Measurements from ENCODE around the gene SSX2IP.
"Not testable (repeated sequence)": the region's sequence is repeated elsewhere in the genome, so short reads cannot be mapped to it uniquely, and the experiment has no call there.

SSX2IP gene

DNA sequence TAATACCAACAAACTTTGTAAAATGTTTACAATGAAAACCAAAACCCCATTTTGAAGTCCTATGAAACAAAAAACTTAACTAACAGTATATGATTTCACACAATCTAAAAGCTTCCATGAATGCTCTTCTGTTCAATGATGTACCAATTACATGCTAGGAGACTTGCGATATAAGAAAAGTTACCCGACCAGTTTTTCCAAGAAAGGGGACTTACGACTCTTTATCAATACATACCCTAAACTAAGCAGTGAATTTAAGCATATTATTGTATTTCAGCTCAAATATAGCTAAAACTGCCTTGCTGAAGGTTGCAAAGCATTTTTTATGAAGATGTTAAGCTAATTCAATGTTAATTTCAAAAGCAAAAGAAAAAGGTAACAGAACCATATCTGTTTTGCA is 15.6 kb downstream of the SSX2IP start:
- no peak for DNase-seq (ENCODE audit: low read depth)

- DNase-seq (ENCODE audit: low read depth) = no peak
Measured at GRCh38 chr1:84674021-84674420, 16.2 kb downstream of the SSX2IP start.

GRCh38 chr1:84672080-84672854 is 18.0 kb downstream of the SSX2IP start:
- DNase-seq (ENCODE audit: low read depth) = no peak

- DNase-seq (ENCODE audit: low read depth) = no peak
Measured at GRCh38 chr1:84669831-84670230, 20.4 kb downstream of the SSX2IP start.

DNA sequence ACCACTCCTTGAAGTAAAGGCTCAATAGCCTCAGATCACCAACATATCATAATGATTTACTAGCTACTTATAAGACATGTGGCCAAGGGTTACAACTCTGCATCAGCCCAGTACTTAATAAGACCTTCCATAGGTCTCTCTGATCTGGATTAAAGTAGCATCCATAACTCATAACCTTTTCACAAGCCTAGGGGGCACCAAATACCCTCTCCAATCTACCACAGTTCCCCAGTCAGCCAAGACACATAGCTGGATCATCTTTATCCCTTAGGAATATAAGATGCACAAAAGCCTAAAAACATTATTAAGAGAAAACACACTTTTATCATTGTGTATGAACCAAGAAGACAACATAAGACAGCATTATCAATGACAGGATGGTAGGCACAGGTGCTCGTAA is 22.1 kb downstream of the SSX2IP start:
- no peak for DNase-seq (ENCODE audit: low read depth)

DNA sequence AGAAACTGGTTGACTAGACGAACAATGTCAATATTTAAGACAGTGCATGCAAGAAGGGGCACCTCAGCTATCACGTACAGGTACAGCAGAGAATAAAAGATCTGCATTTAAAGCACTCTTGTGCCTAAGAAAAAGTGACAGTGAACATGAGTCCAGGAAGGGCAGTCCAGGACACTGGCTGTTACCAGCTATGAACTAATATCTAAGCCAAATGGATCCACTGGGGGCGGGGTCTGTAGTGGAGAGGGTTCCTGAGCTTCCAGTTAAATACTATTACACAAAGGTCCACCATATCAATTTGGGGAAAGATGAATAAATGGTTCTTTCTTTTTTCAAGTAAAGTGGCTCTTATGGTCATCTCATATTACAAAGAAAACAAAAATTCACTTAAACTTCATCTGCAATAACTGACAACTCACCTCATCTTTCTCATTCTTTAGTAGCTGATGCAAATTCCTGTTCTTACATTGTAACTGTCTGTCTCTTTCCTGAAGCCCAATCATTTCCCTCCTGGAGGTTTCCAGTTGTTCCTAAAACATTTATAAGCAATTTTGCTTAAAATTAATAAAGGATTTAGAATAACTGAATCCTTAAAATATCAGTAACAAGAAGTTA is 24.5 kb downstream of the SSX2IP start:
- no peak for DNase-seq (ENCODE audit: low read depth)

DNA sequence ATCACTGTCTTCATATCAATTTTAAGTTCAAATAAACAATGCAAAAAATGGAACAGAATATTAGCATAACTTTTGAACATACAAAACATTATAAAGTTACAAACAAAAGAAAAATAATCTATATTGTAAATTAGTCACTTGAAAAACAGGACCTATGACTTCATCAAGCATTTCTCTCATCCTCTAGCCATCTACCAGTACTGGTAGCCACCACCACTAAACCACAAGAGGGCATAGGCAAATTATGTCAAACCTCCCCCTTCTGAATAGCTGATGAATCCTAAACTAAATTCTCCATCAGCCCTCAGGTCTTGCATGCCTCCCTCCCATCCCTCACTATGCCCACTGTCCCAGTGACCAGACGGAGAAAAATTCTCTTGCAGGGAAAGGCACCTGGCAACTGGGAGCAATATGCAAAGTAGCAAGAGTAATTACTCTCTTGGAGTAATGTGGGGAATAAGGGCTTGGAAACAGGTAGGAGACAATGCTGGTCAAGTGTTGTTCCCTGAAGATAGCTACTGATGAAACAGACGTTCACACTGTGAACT is 37.1 kb downstream of the SSX2IP start:
- DNase-seq (ENCODE audit: low read depth) = no peak

- no peak for DNase-seq (ENCODE audit: low read depth)
Measured at GRCh38 chr1:84644472-84644871, 45.8 kb downstream of the SSX2IP start.

DNA sequence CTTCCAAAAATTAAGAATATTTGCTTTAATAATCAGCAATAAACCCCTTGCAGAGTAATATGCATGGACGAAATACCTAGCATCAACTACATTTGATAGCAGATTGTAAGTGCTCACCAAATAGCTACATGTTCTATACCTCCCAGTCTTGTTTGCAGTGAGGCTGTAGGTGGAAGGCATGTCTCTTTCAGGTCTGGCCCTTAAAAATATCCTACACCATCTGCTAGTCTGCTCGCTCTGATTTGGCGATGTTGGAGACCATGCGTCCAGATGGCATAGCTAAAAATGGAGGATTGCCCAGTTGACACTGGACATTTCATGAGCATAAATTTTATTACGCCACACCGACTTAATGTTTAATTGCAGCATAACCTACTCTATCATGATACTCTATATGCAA is 47.1 kb downstream of the SSX2IP start:
- DNase-seq (ENCODE audit: low read depth) = no peak

GRCh38 chr1:84642774-84643173 is 47.5 kb downstream of the SSX2IP start:
- DNase-seq (ENCODE audit: low read depth) = no peak

GRCh38 chr1:84639731-84640130 is 50.5 kb downstream of the SSX2IP start:
- DNase-seq (ENCODE audit: low read depth) = not testable (repeated sequence)

GRCh38 chr1:84635429-84635828 is 54.8 kb downstream of the SSX2IP start:
- no peak for DNase-seq (ENCODE audit: low read depth)

DNA sequence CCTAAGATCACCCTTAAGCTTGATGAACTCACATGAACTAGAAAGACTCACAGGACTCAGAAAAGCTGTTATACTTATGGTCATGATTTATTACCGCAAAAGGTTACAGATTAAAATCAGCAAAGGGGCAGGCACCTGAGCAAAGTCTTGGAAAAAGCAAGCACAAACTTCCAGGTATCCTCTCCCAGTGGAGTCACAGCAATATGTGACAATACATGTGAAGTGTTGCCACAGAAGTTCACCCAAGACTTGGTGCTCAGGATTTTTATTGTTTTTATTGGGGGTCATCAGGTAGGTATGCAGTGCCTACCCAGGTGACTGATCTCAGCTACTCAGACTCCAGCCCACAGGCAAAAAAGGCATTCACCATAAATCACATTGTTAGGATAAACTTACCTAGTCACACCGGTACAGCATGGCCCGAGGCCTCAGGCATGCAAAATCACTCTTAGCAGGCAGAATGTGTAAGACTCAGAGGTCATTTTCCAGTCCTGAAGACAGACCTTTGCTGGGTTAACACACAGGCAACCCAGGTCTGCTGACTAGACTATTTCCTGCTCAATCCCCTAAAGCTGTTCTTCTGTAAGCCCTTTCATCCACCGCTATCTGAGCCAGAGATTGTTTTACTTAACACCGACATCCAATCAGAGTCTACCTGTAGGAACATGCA is 55.6 kb downstream of the SSX2IP start:
- no peak for DNase-seq (ENCODE audit: low read depth)

GRCh38 chr1:84632673-84633434 is 57.4 kb downstream of the SSX2IP start:
- no peak for DNase-seq (ENCODE audit: low read depth)

DNA sequence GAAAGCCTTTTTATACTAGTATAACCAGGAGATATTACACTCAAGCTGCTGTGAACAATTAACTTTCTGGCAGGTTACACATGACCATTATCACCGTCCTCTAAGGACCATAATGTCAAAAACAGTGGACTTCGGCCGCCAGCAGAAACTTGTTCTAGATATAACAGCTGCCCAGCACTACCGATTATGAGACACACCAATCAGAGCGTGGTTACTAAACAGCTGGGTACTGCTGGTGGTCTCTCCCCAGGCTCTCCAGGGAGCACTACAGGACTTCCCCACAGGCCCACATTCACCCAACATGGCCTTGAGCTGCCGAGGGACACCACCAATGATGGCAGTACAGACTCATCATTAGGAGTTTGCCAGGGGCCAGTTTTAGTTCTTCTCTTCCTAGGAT is 58.1 kb downstream of the SSX2IP start:
- DNase-seq (ENCODE audit: low read depth) = no peak

DNA sequence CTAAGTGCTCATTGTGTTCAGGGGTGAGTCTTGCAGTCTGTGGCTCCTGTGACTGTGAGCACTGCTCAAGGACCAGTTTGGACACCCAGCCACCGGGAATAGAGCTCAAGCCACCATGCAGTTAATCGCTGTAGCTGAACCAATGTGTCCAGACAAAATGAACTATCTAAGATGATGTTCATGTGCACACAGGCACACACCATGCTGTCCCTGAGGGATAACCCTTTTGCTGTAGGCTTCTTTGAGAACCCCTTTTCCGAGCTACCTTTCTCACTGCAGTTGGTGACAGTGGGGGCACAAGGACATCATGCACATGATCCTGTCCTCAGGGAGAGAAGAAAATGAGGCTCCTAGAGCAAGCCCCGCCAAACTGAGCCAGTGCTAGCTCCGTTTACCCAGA is 65.4 kb downstream of the SSX2IP start:
- no peak for DNase-seq (ENCODE audit: low read depth)

- no peak for DNase-seq (ENCODE audit: low read depth)
Measured at GRCh38 chr1:84621553-84621952, 68.7 kb downstream of the SSX2IP start.

DNA sequence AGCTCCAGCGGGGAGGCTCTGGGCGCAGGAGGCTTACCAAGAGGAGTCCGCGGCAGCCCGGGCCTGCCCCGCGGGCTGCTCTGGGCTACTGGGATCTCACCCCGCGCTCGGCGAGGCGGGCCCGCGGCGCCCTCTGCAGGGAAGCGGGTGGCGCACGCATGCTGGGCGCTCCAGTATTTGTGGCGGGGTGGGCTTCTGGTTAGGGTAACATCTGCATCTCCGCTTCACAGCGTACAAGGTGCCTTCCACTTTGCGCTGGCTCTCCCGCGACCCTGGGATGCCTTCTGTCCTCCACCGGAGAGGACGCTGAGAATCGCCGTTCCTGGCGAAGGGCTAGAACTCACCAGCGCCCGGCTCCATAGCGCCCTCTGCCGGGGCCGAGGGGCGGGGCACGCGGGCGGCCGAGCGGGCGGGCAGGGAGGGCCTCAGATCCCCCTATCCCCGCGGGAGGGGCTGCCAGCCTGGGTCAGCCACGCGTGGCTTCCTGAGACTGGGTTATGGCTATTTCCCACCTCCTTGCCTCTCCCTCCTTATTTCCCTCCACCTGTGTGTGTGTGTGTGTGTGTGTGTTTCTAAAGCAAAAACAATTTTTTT is 69.4 kb downstream of the SSX2IP start:
- peak; percentile 53 for DNase-seq (ENCODE audit: low read depth)

DNA sequence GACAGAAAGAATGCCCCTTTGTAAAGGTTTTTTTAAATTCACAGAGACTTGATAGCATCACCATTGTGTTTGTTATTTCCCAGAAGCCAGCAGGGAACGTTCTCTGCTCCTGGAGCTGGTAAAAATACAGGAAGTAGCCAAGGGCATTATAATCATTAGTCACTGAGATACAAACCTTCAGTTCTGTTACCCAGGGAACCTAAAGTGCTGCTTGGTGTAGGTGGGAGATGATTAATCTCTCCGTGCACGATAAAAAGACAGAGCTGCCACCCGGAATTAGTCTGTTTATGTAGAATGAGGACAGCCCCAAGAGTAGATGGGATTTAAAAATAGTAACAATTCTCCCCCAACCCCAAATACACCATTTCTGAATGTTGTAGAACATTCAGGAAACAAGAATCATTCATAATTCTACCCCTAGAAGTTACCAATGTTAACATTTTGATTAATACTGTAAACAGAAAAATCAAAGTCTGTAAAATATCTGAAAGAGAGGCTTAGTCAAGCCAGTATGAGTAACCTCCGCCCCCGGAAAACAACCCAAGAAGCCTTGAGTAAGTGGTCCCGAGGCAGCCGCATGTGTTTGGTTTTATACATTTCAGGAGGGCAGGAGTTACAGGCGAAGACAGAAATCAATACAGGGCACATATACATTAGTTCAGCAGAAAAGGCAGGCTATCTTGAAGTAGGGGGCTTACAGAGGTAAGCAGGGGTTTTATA is 70.7 kb downstream of the SSX2IP start:
- peak; percentile 44 for DNase-seq (ENCODE audit: low read depth)

DNA sequence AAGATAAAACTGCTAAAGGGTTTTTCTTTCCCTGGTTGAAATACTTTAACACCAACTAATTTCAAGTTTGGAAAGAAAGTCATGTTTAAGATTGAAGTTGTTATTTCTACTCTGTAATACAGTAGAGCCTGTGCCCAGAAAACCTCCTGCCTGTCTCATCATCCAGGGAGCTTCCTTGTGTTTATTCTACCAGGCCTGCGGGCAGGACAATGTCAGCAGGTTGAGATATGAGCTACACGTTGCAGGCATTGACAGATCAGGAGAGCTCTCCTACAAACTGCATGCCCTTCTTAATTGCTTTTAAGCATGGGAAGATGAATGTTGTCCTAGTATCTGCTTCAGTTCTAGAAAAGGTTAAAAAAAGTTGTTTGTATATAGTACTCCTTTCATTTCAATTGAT is 72.9 kb downstream of the SSX2IP start:
- no peak for DNase-seq (ENCODE audit: low read depth)

DNA sequence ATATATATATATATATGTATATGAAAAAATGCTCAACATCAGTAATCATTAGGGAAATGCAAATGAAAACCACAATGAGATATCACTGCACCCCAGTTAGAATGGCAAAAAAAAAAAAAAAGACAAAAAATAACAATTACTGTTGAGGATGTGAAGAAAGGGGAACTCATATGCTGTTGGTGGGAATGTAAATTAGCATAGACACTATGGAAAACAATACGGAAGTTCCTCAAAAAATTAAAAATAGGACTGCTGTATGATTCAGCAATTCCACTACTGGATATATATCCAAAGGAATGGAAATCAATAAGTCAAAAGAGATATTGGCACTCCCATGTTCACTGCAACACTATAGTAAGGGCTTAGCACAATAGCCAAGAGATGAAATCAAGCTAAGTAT is 74.5 kb downstream of the SSX2IP start:
- no peak for DNase-seq (ENCODE audit: low read depth)

All from stimulated activated CD8-positive, alpha-beta memory T cell treated with anti-CD3 and anti-CD28 coated beads, Interleukin-7, amount 100 ng/mL, for 24 hours (primary cell).